GM19351 (cell line): ENCODE data around the gene KAZN.

Experiments
- ATAC-seq: cut with Tn5 transposase; IDR thresholded peaks from one replicate; pipeline ENCODE4 v1.9.1; 2021; ENCODE audit warnings: mild to moderate bottlenecking, moderate library complexity; ENCODE audit not compliant: unreplicated experiment

Gene KAZN

DNA sequence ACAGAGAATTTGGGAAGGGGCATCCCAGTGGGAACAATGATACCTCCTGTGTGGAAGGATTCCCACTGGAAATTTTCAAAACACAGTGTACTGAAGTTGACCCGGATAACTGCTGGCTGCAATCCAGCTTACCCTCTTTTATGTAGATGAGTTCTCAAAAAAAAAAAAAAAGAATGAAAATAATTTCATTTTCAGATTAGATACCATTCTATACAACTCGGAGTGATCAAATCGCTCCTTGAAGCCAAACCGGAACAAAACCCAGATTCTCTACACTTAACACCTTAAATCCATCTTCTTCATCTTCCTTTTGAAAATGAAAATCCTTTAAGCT, 69.1 kb downstream of the KAZN start:
- ATAC-seq, result no peak

DNA sequence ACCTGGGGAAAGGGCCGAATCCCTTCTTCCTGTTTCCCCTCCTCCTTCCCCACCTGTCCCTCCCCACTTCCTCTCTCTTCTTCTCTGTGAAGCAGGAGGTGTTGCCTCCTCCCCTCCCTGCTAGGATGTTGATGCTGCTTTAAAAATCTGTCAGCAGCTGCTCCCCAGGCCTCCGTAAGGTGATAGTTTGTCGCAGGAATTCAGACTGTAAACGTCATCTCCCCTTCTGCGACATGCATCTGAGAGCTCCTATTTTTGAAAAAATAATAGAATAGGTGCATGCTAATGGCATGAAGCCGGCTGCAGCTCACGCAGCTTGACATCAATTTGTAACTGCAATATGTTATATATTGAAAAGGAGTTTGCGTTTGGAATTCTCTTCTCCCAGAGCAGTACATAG, 70.1 kb downstream of the KAZN start:
- ATAC-seq, result no peak

DNA sequence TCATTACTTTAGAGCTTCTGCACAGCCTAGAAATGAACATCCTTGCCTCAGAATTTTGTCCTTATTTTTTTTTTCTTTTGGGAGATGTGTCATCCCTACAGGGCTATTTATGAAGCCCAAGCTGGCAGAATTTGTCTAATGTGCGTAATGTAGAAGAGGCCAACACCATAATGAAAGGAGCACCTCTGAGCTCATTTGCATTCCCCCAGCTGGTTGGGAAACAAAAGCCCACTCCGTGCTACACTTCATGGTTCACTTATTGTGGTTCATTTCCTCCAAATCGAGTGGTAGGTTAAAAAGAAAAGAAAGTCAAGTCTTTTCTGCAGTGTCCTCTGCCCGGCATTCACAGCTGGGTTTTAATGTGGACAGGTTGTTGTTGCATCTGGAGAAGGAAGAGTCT, 73.5 kb downstream of the KAZN start:
- no peak for ATAC-seq

DNA sequence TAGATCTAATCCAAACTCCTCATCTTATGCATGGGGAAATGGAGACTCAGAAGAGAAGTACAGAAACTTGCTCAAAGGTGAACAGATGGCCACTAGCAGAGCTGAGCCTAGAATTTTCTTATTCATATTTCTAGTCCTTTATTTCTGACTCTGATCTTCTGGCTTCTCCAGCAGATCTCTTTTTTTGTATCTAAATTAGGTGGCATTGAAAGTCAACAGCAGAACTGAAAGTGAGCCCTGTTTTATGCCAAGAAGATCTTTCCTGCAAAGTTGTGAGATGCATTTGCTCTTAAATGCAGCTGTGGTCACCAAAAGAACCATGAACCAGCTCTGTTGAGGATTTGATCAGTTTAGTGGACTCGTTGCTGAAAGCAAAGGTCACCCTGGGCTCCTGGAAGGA, 75.5 kb downstream of the KAZN start:
- ATAC-seq, result no peak

DNA sequence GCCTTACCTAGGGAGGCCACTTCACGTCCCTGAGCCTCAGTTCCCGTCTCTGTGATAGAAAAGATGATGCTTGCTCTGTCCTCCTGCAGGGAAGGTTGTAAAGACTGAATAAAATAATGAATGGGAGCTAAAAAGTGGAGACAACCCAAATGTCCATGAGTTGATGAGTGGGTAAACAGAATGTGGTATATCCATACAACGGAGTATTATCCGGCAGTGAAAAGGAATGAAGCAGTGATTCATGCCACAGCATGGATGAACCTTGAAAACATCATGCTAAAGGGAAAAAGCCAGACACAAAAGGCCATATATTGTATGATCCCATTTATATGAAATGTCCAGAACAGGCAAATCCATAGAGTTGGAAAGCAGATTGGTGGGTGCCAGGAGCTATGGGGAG, 77.9 kb downstream of the KAZN start:
- no peak for ATAC-seq

DNA sequence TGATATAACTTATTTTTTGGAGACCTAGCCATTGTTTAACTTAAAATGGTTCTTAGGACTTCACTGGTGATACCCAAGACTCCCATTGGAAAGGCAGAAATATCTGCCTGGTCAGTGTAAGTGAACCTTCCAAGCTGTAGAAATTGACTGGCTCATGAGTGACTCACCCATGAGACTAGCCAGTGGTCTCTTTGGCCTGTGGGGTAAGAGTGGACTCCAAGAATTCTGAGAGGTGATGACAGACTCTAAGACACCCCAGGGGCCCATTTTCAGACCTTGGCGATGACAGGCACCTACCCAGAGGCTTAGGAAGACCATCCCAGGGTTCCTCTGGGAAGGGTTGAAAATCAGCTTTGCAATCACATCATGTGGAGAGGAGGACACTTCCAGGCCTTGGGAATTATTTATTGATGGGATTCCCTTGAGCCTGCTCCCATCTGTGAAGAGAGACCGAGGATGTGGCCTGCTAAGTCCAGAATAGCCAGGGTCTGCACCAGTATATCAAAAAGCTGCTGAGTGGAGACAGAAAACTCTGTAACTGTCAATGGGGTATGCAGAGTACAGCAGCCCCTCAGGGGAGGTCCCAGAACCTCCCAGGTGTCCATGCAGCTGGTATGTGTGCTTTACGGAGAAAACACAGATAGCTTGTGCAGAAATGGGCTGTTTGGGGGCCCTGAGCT, 78.9 kb downstream of the KAZN start:
- no peak for ATAC-seq

DNA sequence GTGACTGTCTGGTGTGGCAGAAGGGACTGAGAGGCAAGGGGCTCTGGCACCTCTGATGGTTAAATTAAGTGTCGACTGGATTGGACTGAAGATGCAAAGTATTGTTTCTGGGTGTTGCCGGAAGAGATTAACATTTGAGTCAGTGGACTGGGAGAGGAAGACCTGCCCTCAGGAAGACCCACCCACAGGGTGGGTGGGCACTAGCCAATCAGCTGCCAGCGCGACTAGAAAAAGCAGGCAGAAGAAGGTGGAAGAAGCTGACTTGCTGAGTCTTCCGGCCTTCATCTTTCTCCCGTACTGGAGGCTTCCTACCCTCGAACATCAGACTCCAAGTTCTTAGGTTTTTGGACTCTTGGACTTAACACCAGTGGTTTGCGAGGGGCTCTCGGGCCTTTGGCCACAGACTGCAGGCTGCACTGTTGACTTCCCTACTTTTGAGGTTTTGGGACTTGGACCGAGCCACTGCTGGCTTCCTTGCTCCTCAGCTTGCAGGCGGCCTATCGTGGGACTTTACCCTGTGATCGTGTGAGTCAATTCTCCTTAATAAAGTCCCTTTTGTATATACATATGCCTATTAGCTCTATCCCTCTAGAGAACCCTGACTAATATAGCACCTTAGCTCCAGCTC, 79.6 kb downstream of the KAZN start:
- ATAC-seq, result no peak

DNA sequence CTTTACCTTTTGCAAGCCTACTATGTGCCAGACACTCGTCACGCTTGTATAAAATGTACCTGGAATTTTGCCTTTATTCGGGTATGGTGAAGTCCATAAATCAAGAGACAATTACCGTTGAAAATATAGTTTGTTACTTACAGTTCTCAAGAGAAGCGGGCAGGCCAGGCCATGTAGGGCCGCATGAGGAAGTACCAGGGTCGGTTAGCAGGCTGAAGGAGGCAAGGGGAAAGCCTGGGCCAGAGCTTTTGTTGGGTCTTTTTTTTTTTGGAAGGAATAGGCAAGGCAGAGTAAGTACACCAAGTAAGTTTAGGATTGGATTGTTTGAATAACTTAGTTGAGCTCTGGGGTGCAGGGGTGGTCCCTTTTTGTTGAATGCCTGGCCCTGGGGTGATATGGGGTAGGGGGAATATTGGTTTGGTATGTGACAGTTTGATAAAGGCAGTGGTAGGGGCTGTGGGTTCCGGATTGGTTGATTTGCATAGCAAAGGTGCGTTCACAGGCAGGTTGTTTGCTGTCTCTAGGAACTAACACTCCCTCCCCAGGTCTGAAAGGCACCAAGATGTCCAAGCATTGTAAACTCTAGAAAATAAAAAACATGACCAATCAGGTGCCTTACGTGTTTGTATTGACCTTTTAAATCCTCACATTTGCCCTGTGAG, 80.7 kb downstream of the KAZN start:
- ATAC-seq, result no peak

DNA sequence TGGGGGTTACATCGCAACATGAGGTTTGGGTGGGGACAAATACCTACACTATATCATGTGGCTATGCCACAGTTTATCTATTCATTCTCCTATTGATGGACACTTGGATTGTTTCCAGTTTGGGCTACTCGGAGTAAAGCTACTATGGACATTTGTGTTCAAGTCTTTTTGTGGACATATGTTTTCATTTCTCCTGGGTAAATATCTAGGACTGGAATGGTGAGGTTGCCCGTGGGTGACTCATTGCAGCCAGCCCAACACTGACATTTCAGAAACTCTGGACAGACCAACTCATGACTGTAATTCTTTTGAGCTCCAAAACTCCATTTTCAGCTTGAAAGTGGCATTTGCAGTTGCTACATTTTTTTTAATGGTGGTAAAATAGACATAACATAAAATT, 82.7 kb downstream of the KAZN start:
- no peak for ATAC-seq

DNA sequence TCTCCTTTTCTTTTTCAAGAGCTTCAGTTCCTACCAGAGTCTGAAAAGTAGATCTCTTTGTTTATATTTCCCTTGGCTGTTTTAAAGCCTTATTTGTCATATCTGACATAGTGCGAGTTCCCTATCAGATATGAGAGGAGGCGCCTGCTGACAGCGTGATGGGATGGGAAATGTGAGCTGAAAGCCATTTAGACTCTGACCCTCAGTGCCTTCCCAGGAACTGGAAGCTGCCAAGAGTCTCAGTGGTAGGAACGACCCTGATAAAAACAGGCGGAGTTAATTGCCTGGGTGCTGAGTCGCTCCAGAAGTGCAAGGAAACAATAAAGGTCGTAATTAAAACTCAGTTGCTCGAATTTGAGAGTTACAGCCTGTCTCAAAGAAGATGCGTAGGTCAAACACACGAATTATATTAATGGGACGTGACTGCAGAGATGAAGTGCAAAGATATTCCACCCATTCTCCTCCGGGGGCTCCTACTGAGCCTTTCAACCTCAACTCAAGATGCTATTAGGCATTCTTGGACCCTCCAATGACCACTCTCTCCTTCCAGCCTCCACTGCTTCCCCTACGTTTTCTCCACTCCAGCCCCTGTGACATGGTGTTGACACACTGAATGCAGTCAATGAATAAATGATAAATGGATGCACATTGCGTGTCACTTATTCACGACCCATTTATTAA, 84.6 kb downstream of the KAZN start:
- ATAC-seq, result no peak

DNA sequence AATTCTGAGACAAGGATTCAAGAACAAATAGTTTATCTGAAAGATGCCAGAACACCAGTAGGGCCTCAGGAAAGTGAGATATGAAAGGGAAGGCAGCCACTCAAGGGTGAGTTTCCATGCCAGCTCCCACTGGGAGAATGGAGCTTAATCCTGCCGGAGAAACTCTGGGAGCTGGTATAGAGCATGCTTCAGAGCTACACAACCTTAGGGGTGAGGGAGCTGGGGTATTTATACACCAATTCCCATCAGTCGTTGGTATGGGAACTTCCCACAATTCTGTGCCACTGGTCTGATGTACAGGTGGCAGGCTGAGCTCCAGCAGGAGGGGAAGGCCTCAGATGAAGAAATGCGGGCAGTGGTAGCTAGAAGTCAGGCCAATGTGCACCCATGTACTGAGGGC, 86.6 kb downstream of the KAZN start:
- ATAC-seq, result no peak

DNA sequence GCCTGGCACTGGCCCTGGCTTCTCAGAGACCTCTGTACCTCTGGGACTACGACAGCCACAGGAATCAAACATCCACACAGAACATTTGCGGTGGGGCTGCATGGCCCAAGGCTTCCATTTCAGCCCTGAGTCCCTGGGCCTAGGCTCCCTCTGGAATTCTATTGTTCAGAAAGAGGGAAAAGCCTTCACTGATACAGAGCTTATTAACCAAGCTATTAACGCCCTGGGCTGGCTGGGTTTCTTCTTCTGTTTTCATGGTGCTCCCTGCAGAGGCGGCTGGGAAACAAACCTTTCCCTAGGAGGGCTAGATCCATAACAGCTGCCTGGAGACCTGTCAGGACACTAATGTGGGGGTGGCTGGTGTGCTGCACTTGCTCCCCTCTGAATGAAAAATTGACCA, 88.2 kb downstream of the KAZN start:
- ATAC-seq, result no peak

DNA sequence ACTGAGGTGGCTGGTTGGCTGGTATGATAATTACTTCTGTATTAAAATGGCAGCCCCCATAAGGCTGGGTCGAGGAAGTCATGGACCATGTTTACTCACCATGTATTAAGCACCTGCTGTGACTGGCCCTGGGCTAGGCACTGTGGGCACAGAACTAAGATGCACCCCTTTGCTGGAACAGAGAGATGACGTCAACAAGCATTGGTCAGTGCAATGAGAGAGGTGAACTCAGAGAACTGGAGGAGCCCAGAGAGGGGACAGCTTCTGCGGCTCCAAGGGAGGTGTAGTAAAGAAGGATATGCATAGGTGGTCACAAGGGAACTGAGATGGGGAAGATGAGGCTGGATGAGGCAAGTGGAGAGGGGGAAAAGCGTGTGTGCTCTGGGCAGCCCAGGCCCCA, 88.7 kb downstream of the KAZN start:
- ATAC-seq, result no peak

DNA sequence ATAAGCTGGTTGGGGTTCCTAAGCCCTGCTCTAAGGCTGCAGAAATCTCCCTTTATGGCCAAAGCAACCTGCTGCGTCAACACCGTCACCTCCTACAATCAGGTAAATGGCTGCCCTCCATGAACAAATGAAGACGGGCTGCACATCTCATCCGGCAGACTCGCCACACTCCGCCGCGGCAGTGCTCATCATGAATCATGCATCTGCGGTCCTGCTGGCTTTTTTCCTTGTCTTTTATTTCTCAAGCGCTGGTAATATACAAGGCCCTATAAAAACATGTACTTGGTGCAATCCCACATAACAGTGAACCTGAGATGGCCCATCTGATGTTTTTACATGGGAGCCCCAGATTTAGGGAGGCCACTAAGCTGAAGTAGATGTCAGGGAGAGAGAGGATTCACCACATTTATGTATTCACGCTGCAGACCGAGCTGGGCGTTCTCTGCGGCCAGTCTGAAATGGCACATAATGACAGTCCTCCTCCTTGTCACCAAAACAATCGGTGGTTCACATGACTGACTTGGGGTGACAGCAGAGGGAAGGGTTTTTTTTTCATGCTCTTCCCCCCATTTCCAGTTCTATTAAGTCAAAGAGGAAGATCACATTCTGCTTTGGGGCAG, 91.6 kb downstream of the KAZN start:
- ATAC-seq, result no peak

DNA sequence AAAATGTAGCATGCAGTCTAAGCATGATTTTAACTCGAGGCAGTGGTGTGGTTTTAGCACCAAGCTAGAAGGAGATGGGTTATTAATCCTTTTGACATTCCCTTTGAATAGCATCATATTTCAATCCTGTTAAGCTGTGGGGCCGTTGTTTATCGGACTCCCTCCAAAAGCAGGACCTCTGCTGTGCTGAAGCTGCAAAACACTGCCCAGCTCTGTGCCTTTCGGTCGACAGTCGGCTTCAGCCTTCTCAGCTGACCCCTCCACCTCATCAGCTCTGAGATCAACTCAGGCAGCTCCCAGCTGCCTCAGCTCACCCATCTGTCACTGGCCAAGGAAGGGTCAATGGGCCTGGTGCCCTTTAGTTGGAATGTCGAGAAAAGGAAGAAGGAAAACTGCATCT, 95.5 kb downstream of the KAZN start:
- no peak for ATAC-seq

DNA sequence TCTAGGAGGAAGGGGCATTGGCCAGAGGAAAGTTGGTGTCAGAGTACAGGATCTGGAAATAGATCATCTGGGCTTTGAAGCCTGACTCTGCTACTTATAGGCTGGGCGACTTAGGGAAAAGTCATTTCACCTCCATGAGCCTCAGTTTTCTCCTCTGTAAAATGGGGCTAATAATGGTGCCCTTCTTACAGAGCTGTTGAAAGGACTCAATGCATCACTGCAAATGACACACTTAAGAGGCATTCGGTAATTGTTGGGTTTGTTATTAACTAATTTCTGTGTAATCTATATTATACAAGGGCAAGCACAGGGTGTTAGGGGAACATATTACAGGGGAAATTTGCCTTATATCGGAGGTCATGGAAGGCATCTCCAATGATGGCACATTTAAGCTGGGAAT, 96.1 kb downstream of the KAZN start:
- ATAC-seq, result no peak

DNA sequence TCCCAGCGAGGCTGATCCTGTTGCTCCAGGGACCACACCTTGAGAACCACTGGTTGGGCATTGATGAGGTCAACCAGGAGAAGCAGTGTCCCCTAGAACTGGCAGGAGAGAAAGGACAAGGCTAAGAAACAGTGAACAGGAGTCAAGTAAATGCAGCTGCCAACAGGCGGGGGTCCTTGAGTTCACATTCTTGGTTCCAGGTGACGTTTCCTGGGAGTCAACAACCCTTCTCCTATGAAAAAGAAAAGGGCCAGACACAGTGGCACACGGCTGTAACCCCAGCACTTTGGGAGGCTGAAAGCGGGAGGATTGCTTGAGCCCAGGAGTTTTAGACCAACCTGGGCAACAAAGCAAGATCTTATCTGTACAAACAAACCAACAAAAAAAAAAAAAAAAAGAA, 98.3 kb downstream of the KAZN start:
- no peak for ATAC-seq

DNA sequence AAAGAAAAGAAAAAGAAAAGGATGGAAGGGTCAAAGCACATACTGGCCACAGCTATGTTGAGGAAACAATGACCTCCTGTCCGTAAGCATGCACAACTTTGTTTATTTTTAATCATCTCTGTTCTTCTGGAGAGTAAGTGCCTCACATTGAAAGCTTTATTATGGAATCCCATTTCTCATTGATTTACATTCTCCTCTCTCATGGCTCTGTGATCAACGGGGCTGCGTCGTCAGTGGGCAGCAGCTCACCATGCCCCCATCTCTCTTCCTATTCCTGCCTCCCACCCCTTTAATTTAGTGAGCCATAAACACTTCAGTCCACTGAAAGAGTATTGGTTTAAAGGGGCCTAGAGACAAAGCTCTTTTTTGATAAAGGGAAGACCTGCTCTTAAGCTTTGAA, 98.9 kb downstream of the KAZN start:
- ATAC-seq, result no peak

DNA sequence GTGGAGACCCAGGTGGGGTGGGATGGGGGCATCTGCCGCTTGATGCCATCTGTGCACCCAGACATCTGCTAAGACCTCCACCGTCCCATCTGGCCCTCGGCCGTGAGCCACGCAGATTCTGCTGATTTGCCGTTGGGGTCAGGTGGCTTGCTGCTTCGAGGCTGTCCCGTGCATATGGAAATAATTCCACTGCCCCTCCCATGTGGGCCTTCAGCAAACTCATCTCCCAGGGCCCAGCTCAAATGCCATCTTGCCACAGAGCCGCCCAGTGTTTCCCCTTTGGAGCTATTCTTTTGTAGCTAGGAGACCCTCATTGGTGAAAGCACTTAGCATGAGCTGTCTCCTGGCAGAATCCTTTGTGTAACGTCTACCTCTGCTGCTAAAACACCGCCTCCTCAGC, 99.8 kb downstream of the KAZN start:
- no peak for ATAC-seq

DNA sequence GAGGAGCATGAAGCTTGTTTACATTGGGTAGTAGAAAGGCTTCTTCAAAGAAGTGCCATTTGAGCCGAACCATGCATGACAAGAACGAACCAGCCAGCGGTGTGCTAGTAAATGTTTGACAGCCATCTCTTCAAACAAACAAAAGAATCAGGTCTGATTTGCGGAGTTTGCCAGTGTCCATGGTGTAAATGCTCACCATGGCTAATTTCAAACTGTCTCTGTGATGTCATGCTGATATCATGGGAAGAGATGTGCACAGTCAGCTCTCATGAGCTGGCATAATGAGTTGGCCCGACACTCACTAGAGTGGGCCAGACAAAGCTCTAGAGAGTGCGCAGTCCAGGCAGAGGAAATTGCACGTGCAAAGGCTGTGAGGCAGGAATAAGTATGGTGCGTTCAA, 101.1 kb downstream of the KAZN start:
- no peak for ATAC-seq

DNA sequence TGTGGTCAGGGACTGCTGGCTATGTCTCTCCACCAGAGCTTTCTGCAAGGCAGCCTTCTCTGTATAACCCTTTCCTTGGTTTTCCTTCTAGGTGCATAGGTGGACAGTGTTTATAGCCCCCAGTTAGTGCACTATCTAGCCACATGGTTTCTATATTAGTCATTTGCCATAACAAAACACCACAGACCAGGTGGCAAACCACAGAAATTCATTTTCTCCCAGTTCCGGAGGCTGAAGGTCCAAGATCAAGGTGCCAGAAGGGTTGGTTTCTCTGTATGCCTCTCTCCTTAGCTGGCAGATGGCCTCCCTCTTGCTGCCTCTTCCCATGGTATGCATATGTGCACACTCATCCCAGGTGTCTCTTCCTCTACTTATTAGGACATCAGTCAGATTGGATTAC, 106.4 kb downstream of the KAZN start:
- no peak for ATAC-seq

DNA sequence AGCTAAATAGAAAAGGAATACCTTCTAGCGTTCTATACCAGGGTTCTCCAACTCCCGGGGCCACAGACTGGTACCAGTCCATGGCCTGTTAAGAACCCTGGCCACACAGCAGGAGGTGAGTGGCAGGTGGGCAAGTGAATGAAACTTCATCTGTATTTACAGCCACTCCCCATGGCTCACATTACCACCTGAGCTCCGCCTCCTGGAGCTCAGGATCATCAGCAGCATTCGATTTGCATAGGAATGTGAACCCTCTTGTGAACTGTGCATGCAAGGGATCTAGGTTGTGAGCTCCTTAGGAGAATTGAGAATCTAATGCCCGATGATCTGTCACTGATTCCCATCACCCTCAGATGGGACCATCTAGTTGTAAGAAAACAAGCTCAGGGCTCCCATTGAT, 107.3 kb downstream of the KAZN start:
- no peak for ATAC-seq
